Type B pancreatic cell (in vitro differentiated cells): ENCODE results near the gene UACA. TPM values are rescaled to one million over a fixed set of nuclear protein-coding genes. Genes with fewer than 3 reads are reported as not detected.

ENCODE experiments used
- DNase-seq: peaks from one replicate; pipeline ENCODE4 v3.0.0; 2021; ENCODE audit warnings: mixed read lengths; ENCODE audit not compliant: unreplicated experiment; ENCODE audit errors: extremely low spot score
- H3K27ac Mint-ChIP-seq: 2 replicates; pipeline ENCODE4 v1.8.0; 2021; ENCODE audit warnings: mild to moderate bottlenecking, mixed read lengths
- H3K27me3 Mint-ChIP-seq: 2 replicates; pipeline ENCODE4 v1.8.0; 2021; ENCODE audit warnings: mixed read lengths
- H3K36me3 Mint-ChIP-seq: 2 replicates; pipeline ENCODE4 v1.8.0; 2021; ENCODE audit warnings: mixed read lengths
- H3K4me1 Mint-ChIP-seq: one replicate; pipeline ENCODE4 v1.8.0; 2021; ENCODE audit warnings: mixed read lengths; ENCODE audit not compliant: unreplicated experiment
- H3K4me3 Mint-ChIP-seq: 2 replicates; pipeline ENCODE4 v1.8.0; 2021; ENCODE audit warnings: mild to moderate bottlenecking, mixed read lengths
- H3K9me3 Mint-ChIP-seq: 2 replicates; pipeline ENCODE4 v1.8.0; 2021; ENCODE audit warnings: mixed read lengths
- total RNA-seq: library from RNA; stranded (reverse); gene quantifications from 2 replicates; pipeline ENCODE4 v1.2.1, GENCODE V29; 2021; ENCODE audit warnings: low replicate concordance
- TF ChIP-seq, protein P1 (sequence below): fragments of 200-600 bp; sonication (generic); conservative IDR thresholded peaks from 2 replicates; pipeline ENCODE4 v1.5.0; 2021; ENCODE audit warnings: antibody characterized with exemption, mild to moderate bottlenecking

The UACA gene
- total RNA-seq, 1 donor from 2014 or later = 36.4 TPM

DNA sequence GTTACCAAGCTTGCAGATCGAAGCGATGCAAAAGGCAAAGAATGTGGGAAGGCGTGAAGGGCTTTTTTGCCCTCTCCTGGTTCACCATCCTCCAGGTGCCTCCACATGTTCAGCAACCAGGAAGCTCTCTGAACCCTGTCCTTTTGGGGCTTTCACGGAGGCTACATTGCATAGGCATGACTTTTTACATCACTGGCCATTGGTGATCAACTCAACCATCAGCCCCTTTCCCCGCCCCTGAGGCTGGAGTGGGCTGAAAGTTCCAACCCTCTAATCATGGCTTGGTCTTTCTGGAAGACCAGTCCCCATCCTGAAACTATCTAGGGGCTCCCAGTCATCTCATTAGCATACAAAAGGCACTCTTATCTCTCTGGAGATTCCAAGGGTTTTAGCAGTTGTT lies 52.6 kb downstream of the UACA start:
- Mint-ChIP-seq H3K4me1 (peaks cover 13% of the 10 kb centered on the region), H3K36me3 (no peaks in the 10 kb centered on the region), H3K27me3 (no peaks in the 10 kb centered on the region), H3K27ac (no peak overlapping the region), H3K9me3 (no peaks in the 10 kb centered on the region), H3K4me3 (no peak overlapping the region)
- no peak for DNase-seq
- TF ChIP-seq, protein P1, sequence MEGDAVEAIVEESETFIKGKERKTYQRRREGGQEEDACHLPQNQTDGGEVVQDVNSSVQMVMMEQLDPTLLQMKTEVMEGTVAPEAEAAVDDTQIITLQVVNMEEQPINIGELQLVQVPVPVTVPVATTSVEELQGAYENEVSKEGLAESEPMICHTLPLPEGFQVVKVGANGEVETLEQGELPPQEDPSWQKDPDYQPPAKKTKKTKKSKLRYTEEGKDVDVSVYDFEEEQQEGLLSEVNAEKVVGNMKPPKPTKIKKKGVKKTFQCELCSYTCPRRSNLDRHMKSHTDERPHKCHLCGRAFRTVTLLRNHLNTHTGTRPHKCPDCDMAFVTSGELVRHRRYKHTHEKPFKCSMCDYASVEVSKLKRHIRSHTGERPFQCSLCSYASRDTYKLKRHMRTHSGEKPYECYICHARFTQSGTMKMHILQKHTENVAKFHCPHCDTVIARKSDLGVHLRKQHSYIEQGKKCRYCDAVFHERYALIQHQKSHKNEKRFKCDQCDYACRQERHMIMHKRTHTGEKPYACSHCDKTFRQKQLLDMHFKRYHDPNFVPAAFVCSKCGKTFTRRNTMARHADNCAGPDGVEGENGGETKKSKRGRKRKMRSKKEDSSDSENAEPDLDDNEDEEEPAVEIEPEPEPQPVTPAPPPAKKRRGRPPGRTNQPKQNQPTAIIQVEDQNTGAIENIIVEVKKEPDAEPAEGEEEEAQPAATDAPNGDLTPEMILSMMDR = no peak

DNA sequence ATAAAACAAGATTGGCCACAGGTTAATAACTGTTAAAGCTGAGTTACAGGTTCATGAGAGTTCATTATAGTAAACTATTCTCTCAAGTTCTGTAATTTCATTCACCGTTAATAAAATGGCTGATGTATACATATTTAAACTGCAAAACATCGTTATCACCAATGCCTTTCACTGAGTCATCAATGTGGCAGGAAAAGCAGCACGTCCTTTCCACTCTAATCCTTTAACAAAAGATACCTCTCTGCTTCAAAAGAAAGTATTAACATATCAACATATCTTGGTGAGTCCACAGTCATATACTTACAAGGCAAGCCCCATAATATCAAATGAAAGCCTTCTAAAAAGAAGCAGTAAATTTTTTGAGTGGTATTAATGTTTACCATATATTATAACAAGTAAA lies 54.5 kb downstream of the UACA start:
- H3K27ac Mint-ChIP-seq = no peak overlapping the region
- TF ChIP-seq, protein P1 = no peak
- H3K36me3 Mint-ChIP-seq = no peaks in the 10 kb centered on the region
- no peaks in the 10 kb centered on the region for H3K9me3 Mint-ChIP-seq
- DNase-seq = no peak
- H3K27me3 Mint-ChIP-seq = no peaks in the 10 kb centered on the region
- H3K4me1 Mint-ChIP-seq = peaks cover 10% of the 10 kb centered on the region
- H3K4me3 Mint-ChIP-seq = no peak overlapping the region

DNA sequence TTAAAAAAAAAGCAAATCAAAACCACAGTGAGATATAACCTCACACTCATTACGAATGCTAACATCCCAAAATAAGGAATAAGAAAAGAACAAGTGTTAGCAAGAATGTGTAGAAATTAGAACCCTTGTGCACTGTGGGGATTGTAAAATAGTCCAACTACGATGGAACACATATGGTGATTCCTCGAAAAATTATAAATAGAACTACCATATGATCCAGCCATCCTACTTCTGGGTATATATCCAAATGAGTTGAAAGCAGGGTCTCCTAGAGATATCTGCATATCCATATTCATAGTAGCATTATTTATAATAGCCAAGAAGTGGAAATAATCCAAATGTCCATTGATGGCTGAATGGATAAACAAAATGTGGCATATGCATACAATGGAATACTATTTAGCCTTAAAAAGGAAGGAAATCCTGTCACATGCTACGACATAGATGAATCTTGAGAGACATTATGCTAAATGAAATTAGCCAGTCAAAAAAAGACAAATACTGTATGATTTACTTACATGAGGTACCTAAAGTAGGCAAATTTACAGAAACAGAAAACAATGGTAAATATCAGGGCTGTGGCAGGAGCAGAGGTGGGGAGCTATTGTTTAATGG lies 55.6 kb downstream of the UACA start:
- no peak for DNase-seq
- no peaks in the 10 kb centered on the region for H3K36me3 Mint-ChIP-seq
- no peaks in the 10 kb centered on the region for H3K27me3 Mint-ChIP-seq
- H3K4me3 Mint-ChIP-seq = no peak overlapping the region
- H3K4me1 Mint-ChIP-seq = peaks cover 18% of the 10 kb centered on the region
- TF ChIP-seq, protein P1 = no peak
- no peak overlapping the region for H3K27ac Mint-ChIP-seq
- no peaks in the 10 kb centered on the region for H3K9me3 Mint-ChIP-seq

DNA sequence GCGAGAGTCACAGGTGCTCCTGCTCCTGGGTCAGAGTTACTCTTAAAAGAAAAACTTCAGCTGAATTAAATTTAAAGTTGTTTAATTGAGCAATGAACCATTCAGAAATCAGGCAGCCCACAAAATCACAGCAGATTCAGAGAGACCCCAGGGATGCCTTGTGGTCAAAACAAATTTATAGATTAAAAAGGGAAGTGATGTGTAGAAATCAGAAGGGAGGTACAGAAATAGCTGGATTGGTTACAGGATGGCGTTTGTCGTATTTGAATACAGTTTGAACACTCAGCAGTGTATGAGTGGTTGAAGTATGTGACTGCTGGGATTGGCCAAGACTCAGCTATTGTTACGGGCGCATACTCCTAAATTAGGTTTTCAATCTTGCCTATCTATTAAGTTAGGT lies 58.6 kb downstream of the UACA start:
- Mint-ChIP-seq H3K27me3 (no peaks in the 10 kb centered on the region), H3K4me3 (no peak overlapping the region)
- TF ChIP-seq, protein P1 = no peak

DNA sequence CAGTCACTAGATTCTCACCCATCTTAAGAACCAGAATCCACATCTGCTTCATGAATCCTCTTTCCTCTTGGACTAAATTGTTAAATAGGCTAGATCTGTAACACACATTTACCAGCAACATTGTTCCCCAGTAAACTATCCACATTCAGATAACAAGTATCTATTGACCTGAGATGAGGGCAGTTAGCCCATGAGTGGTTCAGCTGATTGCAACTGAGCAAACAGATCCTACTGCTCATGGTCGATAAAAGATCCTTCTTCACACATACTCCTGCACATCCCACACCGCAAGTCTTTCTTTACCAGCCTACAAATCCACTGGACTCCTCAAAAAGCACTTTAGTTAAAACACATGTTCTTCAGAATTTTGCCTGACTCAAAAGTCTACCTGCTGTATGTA lies 59.2 kb downstream of the UACA start:
- Mint-ChIP-seq H3K27ac (peak overlapping the region; percentile 7), H3K36me3 (no peaks in the 10 kb centered on the region), H3K27me3 (no peaks in the 10 kb centered on the region), H3K4me1 (peaks cover 45% of the 10 kb centered on the region), H3K9me3 (no peaks in the 10 kb centered on the region), H3K4me3 (no peak overlapping the region)
- TF ChIP-seq, protein P1 = no peak
- no peak for DNase-seq

More for the DNA sequence above, 58.6 kb downstream of the UACA start:
- Mint-ChIP-seq H3K4me1 (peaks cover 40% of the 10 kb centered on the region), H3K27ac (no peak overlapping the region), H3K9me3 (no peaks in the 10 kb centered on the region), H3K36me3 (no peaks in the 10 kb centered on the region)
- DNase-seq = no peak
